ENCODE measurements around the gene TNIP3.

GRCh38 chr4:121112530-121112929 is 51.6 kb downstream of the TNIP3 start:
- peak; percentile 52 for TF ChIP-seq CTCF (IDR thresholded peaks at IDR 0.05; ENCODE audit: low read depth, low read length)
- TF ChIP-seq EZH2phosphoT487 (IDR thresholded peaks at IDR 0.05; ENCODE audit: low read depth) = no peak

Measured in OCI-LY3 (cell line).